ENCODE data around the gene ENDOG. TPM values are rescaled to one million over a fixed set of nuclear protein-coding genes. Genes with fewer than 3 reads are reported as not detected.

The ENDOG gene
- total RNA-seq (10 to 100 TPM in 4 of 5 experiments, 1 to 10 TPM in 1; 9.4 to 18.3 (median 14.7) TPM), polyA plus RNA-seq (10 to 100 TPM; 17.0 to 36.7 TPM), total RNA-seq (4.2 reads per million, percentile 21 among the genes with 10 or more reads in this experiment)

- ChIA-PET POLR2A (interaction anchor here (0.5 to 4.0 kb wide), 26 partner anchors 9 to 1234 kb away, joined by 3 to 38 read pairs (median 4); partner anchors contain the start of genes DYNC2I2, GOLGA2, SET and SPOUT1), CTCF (interaction anchor here (0.8 to 1.6 kb wide), 9 partner anchors 9 to 265 kb away, joined by 3 to 11 read pairs (median 3); partner anchors contain the start of genes SPOUT1 and SPTAN1)
- H3K27me3 ChIP-seq (ENCODE audit: control insufficient read depth in 2 of 2, insufficient read depth in 2 of 2, low read length in 2 of 2), result no peaks in the 10 kb centered on the region
- H3K27me3 Mint-ChIP-seq, result no peaks in the 10 kb centered on the region
- H3K4me1 ChIP-seq (ENCODE audit: control insufficient read depth in 2 of 2, insufficient read depth in 2 of 2, low read length in 2 of 2), result no peaks in the 10 kb centered on the region
- ATAC-seq, result peak; percentile 98
- peak; percentile 94 to 99 (median 97) for DNase-seq
- H3K27ac ChIP-seq (ENCODE audit: low read depth, low read length), result peak within 1 kb of the TSS; percentile 72
- H3K36me3 ChIP-seq (ENCODE audit: control insufficient read depth in 2 of 3, insufficient read depth in 3 of 3, low read length in 3 of 3), result peaks cover 0 to 21% (median 3%) of the 10 kb centered on the region in 3 experiments
- peak within 1 kb of the TSS; percentile 84 to 92 (median 91) for H3K4me3 Mint-ChIP-seq
- intact Hi-C loops (cut with micrococcal nuclease), result loop anchor here (1.0 to 5.0 kb wide), 16 partner anchors 11 to 568 kb away; partner anchors contain the start of genes DYNC2I2 (in 2 of the 2), SPOUT1 (in 2 of the 2), ZER1 (in 2 of the 2) and DOLK (in 1 of the 2)
- no peaks in the 10 kb centered on the region for H3K9me3 ChIP-seq (ENCODE audit: control insufficient read depth in 2 of 3, low read length in 3 of 3)
- peaks cover 0 to 7% (median 0%) of the 10 kb centered on the region in 5 donors for H3K36me3 Mint-ChIP-seq
- peaks cover 7 to 29% (median 12%) of the 10 kb centered on the region in 7 donors for H3K4me1 Mint-ChIP-seq
- peak within 1 kb of the TSS; percentile 79 to 94 (median 87) for H3K27ac Mint-ChIP-seq
- H3K9me3 Mint-ChIP-seq, result no peaks in the 10 kb centered on the region
- peak within 1 kb of the TSS; percentile 67 for H3K4me3 ChIP-seq (ENCODE audit: low read length)
Measured at GRCh38 chr9:128818099-128818838, at the start of gene ENDOG. TSS of gene ENDOG (plus strand) at chr9:128818500. CDS start at chr9:128818685, 185 bp downstream.

- H3K27me3 Mint-ChIP-seq, result no peaks in the 10 kb centered on the region
- H3K27me3 ChIP-seq (ENCODE audit: control insufficient read depth in 2 of 2, insufficient read depth in 2 of 2, low read length in 2 of 2), result no peaks in the 10 kb centered on the region
- CTCF ChIA-PET, result no interaction called here
- H3K9me3 ChIP-seq (ENCODE audit: control insufficient read depth in 2 of 3, low read length in 3 of 3), result no peaks in the 10 kb centered on the region
- ATAC-seq, result no peak
- POLR2A ChIA-PET, result interaction anchor here (0.6 to 0.7 kb wide), 2 partner anchors 215 to 696 kb away, joined by 3 read pairs; no protein-coding TSS in a partner anchor
- H3K4me1 Mint-ChIP-seq, result peaks cover 26 to 62% (median 52%) of the 10 kb centered on the region in 7 donors
- DNase-seq, result no peak
- H3K36me3 ChIP-seq (ENCODE audit: control insufficient read depth in 2 of 3, insufficient read depth in 3 of 3, low read length in 3 of 3), result peaks cover 0 to 18% (median 0%) of the 10 kb centered on the region in 3 experiments
- peaks cover 0 to 22% (median 2%) of the 10 kb centered on the region in 5 donors for H3K36me3 Mint-ChIP-seq
- no peak overlapping the region for H3K27ac ChIP-seq (ENCODE audit: low read depth, low read length)
- H3K9me3 Mint-ChIP-seq, result no peaks in the 10 kb centered on the region
- H3K4me3 ChIP-seq (ENCODE audit: low read length), result no peak overlapping the region
- intact Hi-C loops (cut with micrococcal nuclease), result no loop called here
- peak overlapping the region in 3 of 10 donors; percentile 3 to 99 (median 65) for H3K4me3 Mint-ChIP-seq
- peaks cover 7 to 12% of the 10 kb centered on the region in 2 donors for H3K4me1 ChIP-seq (ENCODE audit: control insufficient read depth in 2 of 2, insufficient read depth in 2 of 2, low read length in 2 of 2)
- peak overlapping the region in 6 of 9 donors; percentile 2 to 100 (median 51) for H3K27ac Mint-ChIP-seq
Measured at GRCh38 chr9:128768606-128769005, 49.7 kb upstream of the ENDOG start.

GRCh38 chr9:128770286-128771030, 47.8 kb upstream of the ENDOG start:
- POLR2A ChIA-PET, result interaction anchor here (0.8 to 3.3 kb wide), 13 partner anchors 8 to 264 kb away, joined by 3 to 31 read pairs (median 5); partner anchors contain the start of genes ENDOG, SET, TBC1D13 and ZDHHC12
- ATAC-seq (no peak), DNase-seq (no peak)
- no peaks in the 10 kb centered on the region for H3K27me3 Mint-ChIP-seq
- H3K4me1 Mint-ChIP-seq, result peaks cover 21 to 47% (median 39%) of the 10 kb centered on the region in 7 donors
- H3K4me3 Mint-ChIP-seq, result peak overlapping the region; percentile 95 to 99 (median 98)
- peak overlapping the region; percentile 97 for H3K4me3 ChIP-seq (ENCODE audit: low read length)
- H3K36me3 ChIP-seq (ENCODE audit: control insufficient read depth in 2 of 3, insufficient read depth in 3 of 3, low read length in 3 of 3), result peaks cover 0 to 14% (median 0%) of the 10 kb centered on the region in 3 experiments
- intact Hi-C loops (cut with micrococcal nuclease), result loop anchor here (1.0 to 5.0 kb wide), 15 partner anchors 17 to 493 kb away; partner anchors contain the start of genes DYNC2I2 (in 2 of the 2), ENDOG (in 2 of the 2), LRRC8A (in 2 of the 2) and TBC1D13 (in 2 of the 2)
- H3K9me3 Mint-ChIP-seq, result peaks cover 0 to 4% (median 0%) of the 10 kb centered on the region in 11 donors
- H3K27ac Mint-ChIP-seq, result peak overlapping the region; percentile 93 to 100 (median 100)
- H3K4me1 ChIP-seq (ENCODE audit: control insufficient read depth in 2 of 2, insufficient read depth in 2 of 2, low read length in 2 of 2), result peaks cover 7 to 12% of the 10 kb centered on the region in 2 donors
- CTCF ChIA-PET, result interaction anchor here (1.1 kb wide), 1 partner anchor 23 kb away, joined by 3 read pairs; no protein-coding TSS in a partner anchor
- H3K27me3 ChIP-seq (ENCODE audit: control insufficient read depth in 2 of 2, insufficient read depth in 2 of 2, low read length in 2 of 2), result no peaks in the 10 kb centered on the region
- H3K36me3 Mint-ChIP-seq, result peaks cover 0 to 17% (median 5%) of the 10 kb centered on the region in 5 donors
- peak overlapping the region; percentile 93 for H3K27ac ChIP-seq (ENCODE audit: low read depth, low read length)
- H3K9me3 ChIP-seq (ENCODE audit: control insufficient read depth in 2 of 3, low read length in 3 of 3), result no peaks in the 10 kb centered on the region

- ATAC-seq (peak; percentile 33), DNase-seq (peak in 6 of 9 donors; percentile 34 to 53 (median 42))
- Mint-ChIP-seq H3K4me1 (peaks cover 21 to 42% (median 39%) of the 10 kb centered on the region in 7 donors), H3K27ac (peak overlapping the region; percentile 93 to 100 (median 100)), H3K4me3 (peak overlapping the region; percentile 95 to 99 (median 98)), H3K36me3 (peaks cover 0 to 14% (median 5%) of the 10 kb centered on the region in 5 donors), H3K27me3 (no peaks in the 10 kb centered on the region), H3K9me3 (peaks cover 0 to 4% (median 0%) of the 10 kb centered on the region in 11 donors)
- H3K4me3 ChIP-seq (ENCODE audit: low read length), result peak overlapping the region; percentile 97
- intact Hi-C loops (cut with micrococcal nuclease), result loop anchor here (1.0 to 5.0 kb wide), 15 partner anchors 16 to 494 kb away; partner anchors contain the start of genes DYNC2I2 (in 2 of the 2), ENDOG (in 2 of the 2), LRRC8A (in 2 of the 2) and TBC1D13 (in 2 of the 2)
- H3K27ac ChIP-seq (ENCODE audit: low read depth, low read length), result peak overlapping the region; percentile 93
- H3K9me3 ChIP-seq (ENCODE audit: control insufficient read depth in 2 of 3, low read length in 3 of 3), result peaks cover 0 to 5% (median 0%) of the 10 kb centered on the region in 3 experiments
- H3K27me3 ChIP-seq (ENCODE audit: control insufficient read depth in 2 of 2, insufficient read depth in 2 of 2, low read length in 2 of 2), result no peaks in the 10 kb centered on the region
- peaks cover 0 to 14% (median 0%) of the 10 kb centered on the region in 3 experiments for H3K36me3 ChIP-seq (ENCODE audit: control insufficient read depth in 2 of 3, insufficient read depth in 3 of 3, low read length in 3 of 3)
- CTCF ChIA-PET, result interaction anchor here (1.1 kb wide), 1 partner anchor 22 kb away, joined by 3 read pairs; no protein-coding TSS in a partner anchor
- POLR2A ChIA-PET, result interaction anchor here (0.5 to 3.3 kb wide), 16 partner anchors 9 to 400 kb away, joined by 3 to 31 read pairs (median 4); partner anchors contain the start of genes ENDOG, SET, TBC1D13 and URM1
- H3K4me1 ChIP-seq (ENCODE audit: control insufficient read depth in 2 of 2, insufficient read depth in 2 of 2, low read length in 2 of 2), result peaks cover 7 to 12% of the 10 kb centered on the region in 2 donors
Measured at GRCh38 chr9:128771094-128771721, 47.1 kb upstream of the ENDOG start.

- H3K27me3 ChIP-seq (ENCODE audit: control insufficient read depth in 2 of 2, insufficient read depth in 2 of 2, low read length in 2 of 2), result no peaks in the 10 kb centered on the region
- peaks cover 0 to 4% (median 0%) of the 10 kb centered on the region in 11 donors for H3K9me3 Mint-ChIP-seq
- H3K4me3 ChIP-seq (ENCODE audit: low read length), result peak within 1 kb of the TSS; percentile 97
- POLR2A ChIA-PET, result interaction anchor here (0.5 to 3.3 kb wide), 19 partner anchors 9 to 401 kb away, joined by 3 to 31 read pairs (median 5); partner anchors contain the start of genes ENDOG, MIGA2, SET and TBC1D13
- peaks cover 0 to 14% (median 0%) of the 10 kb centered on the region in 3 experiments for H3K36me3 ChIP-seq (ENCODE audit: control insufficient read depth in 2 of 3, insufficient read depth in 3 of 3, low read length in 3 of 3)
- peak; percentile 92 to 98 (median 95) for DNase-seq
- H3K27me3 Mint-ChIP-seq, result no peaks in the 10 kb centered on the region
- peaks cover 0 to 14% (median 5%) of the 10 kb centered on the region in 5 donors for H3K36me3 Mint-ChIP-seq
- CTCF ChIA-PET, result interaction anchor here (1.1 kb wide), 1 partner anchor 21 kb away, joined by 3 read pairs; no protein-coding TSS in a partner anchor
- H3K27ac ChIP-seq (ENCODE audit: low read depth, low read length), result peak within 1 kb of the TSS; percentile 93
- H3K4me3 Mint-ChIP-seq, result peak within 1 kb of the TSS; percentile 95 to 99 (median 98)
- intact Hi-C loops (cut with micrococcal nuclease), result loop anchor here (1.0 to 5.0 kb wide), 15 partner anchors 15 to 495 kb away; partner anchors contain the start of genes DYNC2I2 (in 2 of the 2), ENDOG (in 2 of the 2), LRRC8A (in 2 of the 2) and TBC1D13 (in 2 of the 2)
- H3K27ac Mint-ChIP-seq, result peak within 1 kb of the TSS; percentile 93 to 100 (median 100)
- H3K4me1 ChIP-seq (ENCODE audit: control insufficient read depth in 2 of 2, insufficient read depth in 2 of 2, low read length in 2 of 2), result peaks cover 7 to 12% of the 10 kb centered on the region in 2 donors
- peaks cover 21 to 40% (median 39%) of the 10 kb centered on the region in 7 donors for H3K4me1 Mint-ChIP-seq
- ATAC-seq, result peak; percentile 97
- H3K9me3 ChIP-seq (ENCODE audit: control insufficient read depth in 2 of 3, low read length in 3 of 3), result peaks cover 0 to 5% (median 0%) of the 10 kb centered on the region in 3 experiments
Measured at GRCh38 chr9:128771745-128772519, 46.4 kb upstream of the ENDOG start, which contains the start of gene ZER1. TSS of gene ZER1 (minus strand) at chr9:128771927. CDS start at chr9:128755565, 16,362 bp downstream.
